Progenitor cell of endocrine pancreas (in vitro differentiated cells): ENCODE measurements around the gene AKT3. TPM values are rescaled to one million over a fixed set of nuclear protein-coding genes. Genes with fewer than 3 reads are reported as not detected.

ENCODE experiments used
- DNase-seq: peaks from one replicate; pipeline ENCODE4 v3.0.0; 2021; ENCODE audit warnings: low spot score; ENCODE audit not compliant: unreplicated experiment
- H3K27ac Mint-ChIP-seq: 2 replicates; pipeline ENCODE4 v1.8.0; 2021; ENCODE audit warnings: mild to moderate bottlenecking, moderate library complexity, mixed read lengths
- H3K27me3 Mint-ChIP-seq: 2 replicates; pipeline ENCODE4 v1.8.0; 2021; ENCODE audit warnings: mixed read lengths
- H3K36me3 Mint-ChIP-seq: 2 replicates; pipeline ENCODE4 v1.8.0; 2022; ENCODE audit warnings: mixed read lengths; ENCODE audit not compliant: insufficient read depth
- H3K4me1 Mint-ChIP-seq: 2 replicates; pipeline ENCODE4 v1.8.0; 2021; ENCODE audit warnings: low read depth, mixed read lengths
- H3K4me3 Mint-ChIP-seq: 2 replicates; pipeline ENCODE4 v1.8.0; 2021; ENCODE audit warnings: low read depth, mild to moderate bottlenecking, moderate library complexity, mixed read lengths
- H3K9me3 Mint-ChIP-seq: 2 replicates; pipeline ENCODE4 v1.8.0; 2021; ENCODE audit warnings: low read depth, mixed read lengths
- CTCF ChIP-seq: fragments of 200-600 bp; sonication (generic); IDR thresholded peaks from one replicate; pipeline ENCODE4 v1.5.0; 2021; ENCODE audit warnings: antibody characterized with exemption, mild to moderate bottlenecking; ENCODE audit not compliant: unreplicated experiment
- total RNA-seq: library from RNA; stranded (reverse); gene quantifications from 2 replicates; pipeline ENCODE4 v1.2.1, GENCODE V29; 2021

Gene AKT3
- total RNA-seq, 1 donor from 2014 or later, result 45.5 TPM

- TF ChIP-seq CTCF, result no peak
- Mint-ChIP-seq H3K9me3 (no peaks in the 10 kb centered on the region), H3K36me3 (peaks cover 3% of the 10 kb centered on the region), H3K27me3 (peaks cover 4% of the 10 kb centered on the region), H3K27ac (no peak overlapping the region), H3K4me3 (no peak overlapping the region), H3K4me1 (peaks cover 2% of the 10 kb centered on the region)
- DNase-seq, result no peak
These were observed 376.6 kb downstream of the AKT3 start for GRCh38 chr1:243473227-243474135.

- TF ChIP-seq CTCF, result no peak
- Mint-ChIP-seq H3K9me3 (no peaks in the 10 kb centered on the region), H3K27ac (no peak overlapping the region), H3K4me3 (no peak overlapping the region), H3K27me3 (peaks cover 4% of the 10 kb centered on the region), H3K4me1 (peaks cover 2% of the 10 kb centered on the region), H3K36me3 (peaks cover 3% of the 10 kb centered on the region)
- no peak for DNase-seq
These were observed 378.0 kb downstream of the AKT3 start for GRCh38 chr1:243471754-243472745.

GRCh38 chr1:243471026-243471685 is 378.9 kb downstream of the AKT3 start:
- DNase-seq, result no peak
- Mint-ChIP-seq H3K4me1 (peaks cover 2% of the 10 kb centered on the region), H3K27ac (no peak overlapping the region)

GRCh38 chr1:243470502-243470901 is 379.5 kb downstream of the AKT3 start:
- Mint-ChIP-seq H3K4me3 (no peak overlapping the region), H3K36me3 (peaks cover 3% of the 10 kb centered on the region), H3K27ac (no peak overlapping the region), H3K4me1 (peaks cover 2% of the 10 kb centered on the region), H3K9me3 (no peaks in the 10 kb centered on the region), H3K27me3 (peaks cover 4% of the 10 kb centered on the region)
- DNase-seq, result no peak
- no peak for TF ChIP-seq CTCF

More at GRCh38 chr1:243471026-243471685, 378.9 kb downstream of the AKT3 start:
- Mint-ChIP-seq H3K4me3 (no peak overlapping the region), H3K27me3 (peaks cover 4% of the 10 kb centered on the region), H3K9me3 (no peaks in the 10 kb centered on the region), H3K36me3 (peaks cover 3% of the 10 kb centered on the region)
- no peak for TF ChIP-seq CTCF
